HS-5 (cell line): ENCODE measurements around the gene ROR2.

Source experiments
- DNase-seq: peaks from one replicate; pipeline ENCODE4 v3.0.0-alpha.2; 2012; ENCODE audit warnings: low read depth

The ROR2 gene

GRCh38 chr9:91948597-91949391 lies 1.2 kb downstream of the ROR2 start:
- no peak for DNase-seq

DNA sequence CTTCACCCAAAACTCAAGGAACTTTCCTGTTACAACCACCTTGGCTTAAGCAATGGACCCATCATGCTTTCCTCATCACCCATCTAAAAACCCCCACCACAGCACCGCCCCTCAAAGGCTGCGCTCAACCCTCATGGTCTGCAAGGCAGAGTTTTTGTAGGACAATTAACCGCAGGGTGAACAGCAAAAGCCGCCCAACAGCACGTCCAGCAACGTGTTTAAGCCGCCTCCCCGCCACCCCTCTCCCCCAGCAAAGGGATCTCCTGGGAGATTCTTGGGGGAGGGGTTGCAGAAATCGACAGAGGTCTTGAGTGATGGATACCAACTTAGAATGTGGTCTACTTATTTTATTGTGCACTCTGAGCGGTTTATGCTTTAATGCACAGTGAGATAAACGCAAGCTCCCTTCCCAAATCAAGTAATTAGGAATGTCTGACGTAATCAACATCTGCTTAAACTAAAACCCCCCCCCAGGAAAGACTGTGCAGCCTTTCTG lies 1.9 kb downstream of the ROR2 start:
- DNase-seq, result no peak

- DNase-seq, result no peak
These were observed 3.2 kb downstream of the ROR2 start for GRCh38 chr9:91946653-91947488.

GRCh38 chr9:91946196-91946595 lies 3.8 kb downstream of the ROR2 start:
- no peak for DNase-seq

DNA sequence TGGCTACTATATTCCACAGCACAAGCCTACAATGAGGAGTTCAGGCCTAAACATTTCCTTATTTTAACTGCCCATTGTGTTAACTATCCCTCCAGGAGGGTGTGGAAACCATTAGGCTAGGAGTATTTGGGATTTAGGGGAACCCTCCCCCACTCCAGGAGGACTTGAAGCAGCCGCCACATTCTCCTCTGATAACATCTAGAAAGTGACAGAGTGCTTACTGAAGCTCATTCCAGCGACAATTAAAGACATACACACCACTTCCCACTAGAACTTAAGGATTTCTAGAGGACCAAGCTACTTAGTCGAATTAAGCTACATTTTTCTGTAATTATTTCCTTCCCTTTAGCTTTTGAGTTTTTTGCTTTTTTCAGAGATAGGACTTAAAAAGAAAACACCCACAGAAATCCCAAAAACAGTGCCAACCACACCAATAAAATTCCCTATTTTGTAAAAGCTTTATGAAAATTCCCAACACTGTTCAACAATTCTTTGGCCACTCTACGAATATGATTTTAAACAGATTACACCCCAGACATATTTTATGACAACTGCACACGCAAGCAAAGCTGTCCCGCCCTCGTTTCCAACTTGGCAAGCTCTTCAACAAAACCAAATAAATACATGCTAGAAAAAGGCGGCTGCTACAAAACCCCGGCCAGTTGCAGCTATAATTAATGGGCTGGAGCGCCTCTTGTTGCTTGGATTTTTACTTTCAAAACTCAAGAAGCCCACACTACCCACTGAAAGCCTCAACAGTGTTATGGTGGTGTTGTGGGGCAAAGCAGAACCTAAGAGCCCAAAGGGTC lies 4.5 kb downstream of the ROR2 start:
- DNase-seq, result no peak

GRCh38 chr9:91944711-91945110 lies 5.3 kb downstream of the ROR2 start:
- no peak for DNase-seq

GRCh38 chr9:91943478-91944470 lies 6.3 kb downstream of the ROR2 start:
- no peak for DNase-seq

DNA sequence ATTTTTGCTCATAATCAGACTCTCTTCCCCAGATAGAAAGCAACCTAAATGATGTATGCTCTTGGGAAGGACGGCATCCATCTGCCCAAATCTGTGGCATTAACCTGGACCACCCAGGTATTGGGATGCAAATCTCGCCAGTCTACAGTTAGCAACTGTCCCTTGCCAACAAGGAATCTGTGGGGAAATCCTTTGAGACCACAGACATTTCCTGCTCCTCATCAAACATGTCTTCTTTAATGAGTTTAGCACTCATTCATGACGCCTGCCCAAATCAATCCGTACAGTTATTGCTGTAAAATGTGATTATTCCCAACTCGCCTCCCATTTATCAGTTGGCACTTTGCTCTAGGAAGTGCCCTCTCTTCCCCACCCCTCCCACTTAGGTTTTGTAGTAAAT lies 7.8 kb downstream of the ROR2 start:
- no peak for DNase-seq

GRCh38 chr9:91939978-91940377 lies 10.1 kb downstream of the ROR2 start:
- no peak for DNase-seq

- DNase-seq, result no peak
These were observed 12.3 kb downstream of the ROR2 start for GRCh38 chr9:91937727-91938126.

DNA sequence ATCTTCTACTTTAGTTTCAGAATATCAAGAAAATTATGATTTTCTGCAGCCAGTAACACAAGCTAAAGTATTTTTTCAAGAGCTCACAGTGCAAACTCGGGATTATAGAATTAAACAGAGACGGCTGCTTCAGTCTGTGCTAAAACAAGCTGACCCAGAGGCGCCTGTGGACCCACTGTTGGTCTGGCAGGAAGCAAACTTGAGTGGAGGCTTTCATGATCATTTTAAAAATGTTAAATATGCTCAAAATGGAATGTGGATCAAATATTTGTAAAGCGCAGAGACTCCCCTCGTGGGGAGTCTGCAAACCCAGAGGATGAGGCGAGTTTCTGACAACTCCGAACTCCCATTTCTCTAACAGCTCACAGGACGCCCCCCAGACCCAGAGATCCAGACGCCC lies 13.0 kb downstream of the ROR2 start:
- no peak for DNase-seq

GRCh38 chr9:91935805-91936514 lies 14.1 kb downstream of the ROR2 start:
- no peak for DNase-seq

DNA sequence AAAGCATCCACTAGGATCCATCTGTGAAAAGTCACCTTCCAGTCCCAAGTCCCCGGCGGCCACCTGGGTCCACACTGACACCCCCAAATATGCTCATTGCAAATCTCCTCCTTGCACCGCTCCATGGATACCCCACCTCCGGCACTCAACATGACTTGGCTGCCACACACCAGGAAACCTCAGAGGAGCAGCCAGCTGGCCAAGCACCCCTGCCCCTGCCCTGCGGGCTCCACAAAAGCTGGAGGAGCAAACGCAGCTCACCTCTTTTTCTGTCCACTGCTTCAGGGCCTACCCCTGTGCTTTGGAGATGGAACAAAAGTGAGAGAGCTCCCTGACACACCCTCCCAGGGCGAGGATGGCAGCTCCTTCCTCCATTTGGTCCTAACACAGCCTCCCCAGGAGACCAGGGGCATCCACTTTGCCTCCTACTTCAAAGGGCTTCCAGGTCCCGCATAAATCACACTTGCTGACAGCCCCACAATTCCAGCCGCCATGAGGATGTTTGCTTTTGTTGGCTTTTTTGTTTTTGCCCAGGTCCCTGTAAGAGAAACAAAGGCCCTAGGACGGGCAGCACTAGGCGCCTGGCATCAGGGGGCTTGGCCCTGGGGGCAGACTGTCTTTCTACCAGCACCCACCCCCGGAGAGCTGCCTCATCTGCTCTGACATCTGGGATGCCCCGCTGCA lies 14.8 kb downstream of the ROR2 start:
- no peak for DNase-seq

DNA sequence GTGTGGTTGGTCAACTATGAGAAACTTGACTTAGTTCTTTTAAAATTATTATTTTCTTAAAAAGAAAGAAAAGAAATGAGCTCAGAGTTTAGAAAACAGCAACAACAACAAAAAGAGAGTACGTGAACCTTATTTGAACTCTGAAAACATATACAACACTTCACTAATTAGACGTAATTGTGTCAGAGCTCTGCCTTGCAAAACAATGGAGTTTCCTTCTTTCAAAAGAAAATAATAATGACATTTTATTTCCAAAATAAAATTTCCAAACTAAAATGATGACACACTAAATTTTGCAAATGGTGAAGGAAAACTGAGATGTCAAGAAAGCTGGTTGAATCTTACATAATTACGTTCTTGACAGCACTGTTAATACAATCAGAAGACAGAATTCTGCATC lies 15.4 kb downstream of the ROR2 start:
- no peak for DNase-seq

- DNase-seq, result no peak
These were observed 16.3 kb downstream of the ROR2 start for GRCh38 chr9:91933556-91934352.

- DNase-seq, result no peak
These were observed 19.6 kb downstream of the ROR2 start for GRCh38 chr9:91930475-91930874.

- DNase-seq, result no peak
These were observed 20.7 kb downstream of the ROR2 start for GRCh38 chr9:91929331-91929730.

- DNase-seq, result no peak
These were observed 22.0 kb downstream of the ROR2 start for GRCh38 chr9:91927922-91928510.

GRCh38 chr9:91924090-91924489 lies 25.9 kb downstream of the ROR2 start:
- no peak for DNase-seq
